NOMO-1 treated with DMSO at 0.1 percent for 48 hours (cell line): ENCODE measurements around the gene PROC.
A peak's percentile ranks its signal among the peaks of the same experiment; 100 is the strongest.

Experiments
- DNase-seq: peaks from one replicate; lab custom pipeline; 2025; ENCODE audit not compliant: unreplicated experiment; lab: John Stamatoyannopoulos, UW

PROC gene

GRCh38 chr2:127413200-127413599 lies 5.0 kb upstream of the PROC start:
- no peak for DNase-seq

GRCh38 chr2:127413782-127414637 lies 4.2 kb upstream of the PROC start:
- DNase-seq, result no peak

GRCh38 chr2:127414638-127415592 lies 3.3 kb upstream of the PROC start:
- no peak for DNase-seq

- peak; percentile 60 for DNase-seq
These were observed 2.4 kb upstream of the PROC start for GRCh38 chr2:127415593-127416505.

GRCh38 chr2:127416506-127417001 lies 1.7 kb upstream of the PROC start:
- peak; percentile 29 for DNase-seq

- no peak for DNase-seq
These were observed 821 bp upstream of the PROC start for GRCh38 chr2:127417406-127417805.

GRCh38 chr2:127419112-127419430 lies 844 bp downstream of the PROC start:
- no peak for DNase-seq

GRCh38 chr2:127419448-127420038 lies 1.3 kb downstream of the PROC start:
- DNase-seq, result no peak

- no peak for DNase-seq
These were observed 2.0 kb downstream of the PROC start for GRCh38 chr2:127420039-127420864.

- no peak for DNase-seq
These were observed 3.0 kb downstream of the PROC start for GRCh38 chr2:127421116-127421800.

GRCh38 chr2:127421871-127422558 lies 3.8 kb downstream of the PROC start:
- DNase-seq, result no peak

GRCh38 chr2:127422559-127423477 lies 4.6 kb downstream of the PROC start:
- DNase-seq, result peak; percentile 63

- DNase-seq, result no peak
These were observed 5.2 kb downstream of the PROC start for GRCh38 chr2:127423478-127423843.

- peak; percentile 55 for DNase-seq
These were observed 5.7 kb downstream of the PROC start for GRCh38 chr2:127423880-127424279.

- no peak for DNase-seq
These were observed 6.6 kb downstream of the PROC start for GRCh38 chr2:127424598-127425520.
